ENCODE measurements around the gene CYP19A1. TPM values are rescaled to one million over a fixed set of nuclear protein-coding genes. Genes with fewer than 3 reads are reported as not detected.

The CYP19A1 gene
- total and polyA plus RNA-seq, 2 of the 8 experiments (the other 6 are each of a cell fraction or from before 2014, with no cell fraction given) = not detected

GRCh38 chr15:51355096-51355495, 16.7 kb upstream of the CYP19A1 start (continued):
- TF ChIP-seq CREB1 (IDR thresholded peaks at IDR 0.05) = no peak
- TF ChIP-seq EGR1 (IDR thresholded peaks at IDR 0.05; ENCODE audit: borderline replicate concordance, low read depth, low read length) = no peak
